ENCODE measurements around the gene AMIGO3. TPM values are rescaled to one million over a fixed set of nuclear protein-coding genes. Genes with fewer than 3 reads are reported as not detected.
"Not testable (repeated sequence)": the region's sequence is repeated elsewhere in the genome, so short reads cannot be mapped to it uniquely, and the experiment has no call there.

AMIGO3 gene
- total RNA-seq, 2 donors from 2014 or later = 0.44 to 1.1 TPM

- Histone ChIP-seq H3K9me3 (no peaks in the 10 kb centered on the region), H3K36me3 (no peaks in the 10 kb centered on the region), H3K4me1 (peaks cover 0 to 8% of the 10 kb centered on the region in 2 donors), H3K27ac (no peak overlapping the region), H3K4me3 (no peak overlapping the region), H3K27me3 (no peaks in the 10 kb centered on the region)
- peak; percentile 5 for DNase-seq (ENCODE audit: low spot score)
- TF ChIP-seq CTCF (IDR thresholded peaks at IDR 0.05) = no peak
These were observed 36.6 kb upstream of the AMIGO3 start for GRCh38 chr3:49756036-49756435.

- H3K27ac ChIP-seq = no peak overlapping the region
- H3K4me3 ChIP-seq = no peak overlapping the region
- H3K9me3 ChIP-seq = no peaks in the 10 kb centered on the region
- peaks cover 0 to 8% of the 10 kb centered on the region in 2 donors for H3K4me1 ChIP-seq
- H3K27me3 ChIP-seq = no peaks in the 10 kb centered on the region
- DNase-seq (ENCODE audit: low spot score) = no peak
- H3K36me3 ChIP-seq = no peaks in the 10 kb centered on the region
- no peak for TF ChIP-seq CTCF (IDR thresholded peaks at IDR 0.05)
These were observed 35.1 kb upstream of the AMIGO3 start for GRCh38 chr3:49754536-49754935.

DNA sequence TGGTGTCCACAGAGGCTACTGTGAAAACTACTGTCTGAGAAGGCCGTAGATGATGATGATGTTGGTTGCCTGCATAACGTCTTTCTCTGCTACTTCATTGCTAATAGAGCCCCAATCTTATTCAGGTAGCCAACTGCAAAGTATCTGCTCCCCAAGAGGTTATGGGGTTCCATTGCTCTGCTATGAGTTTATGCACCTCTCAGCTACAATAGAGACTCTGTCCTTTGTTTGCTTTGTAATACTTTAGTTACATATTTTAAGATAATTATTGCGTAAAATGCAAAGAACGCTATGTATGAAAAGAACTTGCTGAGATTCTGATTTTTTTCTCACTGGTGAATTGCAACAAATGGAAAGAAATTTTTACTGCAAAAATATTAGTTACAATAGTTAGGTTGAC is 32.0 kb upstream of the AMIGO3 start:
- no peak overlapping the region for H3K4me3 ChIP-seq
- no peaks in the 10 kb centered on the region for H3K27me3 ChIP-seq
- H3K9me3 ChIP-seq = no peaks in the 10 kb centered on the region
- TF ChIP-seq CTCF (IDR thresholded peaks at IDR 0.05) = no peak
- no peak for DNase-seq (ENCODE audit: low spot score)
- H3K4me1 ChIP-seq = peaks cover 0 to 8% of the 10 kb centered on the region in 2 donors
- H3K36me3 ChIP-seq = peaks cover 13% of the 10 kb centered on the region
- H3K27ac ChIP-seq = no peak overlapping the region

- H3K36me3 ChIP-seq = peaks cover 20% of the 10 kb centered on the region
- no peak overlapping the region for H3K4me3 ChIP-seq
- peaks cover 0 to 8% of the 10 kb centered on the region in 2 donors for H3K4me1 ChIP-seq
- H3K9me3 ChIP-seq = no peaks in the 10 kb centered on the region
- H3K27ac ChIP-seq = no peak overlapping the region
- no peaks in the 10 kb centered on the region for H3K27me3 ChIP-seq
- DNase-seq (ENCODE audit: low spot score) = peak; percentile 32
- no peak for TF ChIP-seq CTCF (IDR thresholded peaks at IDR 0.05)
These were observed 30.6 kb upstream of the AMIGO3 start for GRCh38 chr3:49750056-49750455.

- peaks cover 20% of the 10 kb centered on the region for H3K36me3 ChIP-seq
- not testable (repeated sequence) for H3K4me3 ChIP-seq, H3K27me3 ChIP-seq, H3K4me1 ChIP-seq, H3K9me3 ChIP-seq, H3K27ac ChIP-seq
- DNase-seq (ENCODE audit: low spot score) = peak; percentile 13
These were observed 29.4 kb upstream of the AMIGO3 start for GRCh38 chr3:49748874-49749273.

DNA sequence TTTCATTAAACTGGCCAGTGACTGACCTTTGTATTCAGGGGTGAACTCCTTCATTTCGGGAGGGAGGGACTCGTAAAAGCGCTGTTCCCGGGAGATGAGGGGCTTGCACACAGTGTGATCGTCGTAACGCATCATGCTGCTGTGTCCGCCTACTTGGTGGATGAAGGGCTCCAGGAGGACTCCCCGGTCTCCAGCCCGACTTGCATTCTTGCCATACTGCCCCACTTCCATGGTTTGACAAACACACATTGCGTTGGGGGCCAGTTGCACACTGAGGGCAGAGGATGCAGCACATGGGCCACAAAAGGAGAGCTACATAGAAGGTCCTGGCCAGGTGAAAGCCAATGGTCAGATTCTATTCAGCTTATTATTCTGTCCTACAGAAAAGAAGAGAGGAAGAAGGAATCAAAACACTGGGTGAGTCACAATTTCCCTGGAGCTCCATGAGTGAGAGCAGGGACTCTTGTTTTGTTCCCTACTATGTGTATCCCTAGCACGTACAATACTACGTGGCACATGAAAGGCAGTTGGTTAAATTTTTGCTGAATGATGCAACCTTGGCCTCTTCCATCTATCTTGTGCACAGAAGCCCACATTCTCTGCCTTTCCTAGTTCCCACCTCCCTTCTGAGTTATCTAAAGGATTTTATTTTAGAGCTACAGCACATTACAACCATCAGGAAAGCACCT is 28.5 kb upstream of the AMIGO3 start:
- H3K9me3 ChIP-seq = no peaks in the 10 kb centered on the region
- H3K36me3 ChIP-seq = peaks cover 20% of the 10 kb centered on the region
- H3K4me1 ChIP-seq = no peaks in the 10 kb centered on the region
- H3K27me3 ChIP-seq = no peaks in the 10 kb centered on the region
- no peak overlapping the region for H3K27ac ChIP-seq
- no peak for TF ChIP-seq CTCF (IDR thresholded peaks at IDR 0.05)
- no peak overlapping the region for H3K4me3 ChIP-seq
- DNase-seq (ENCODE audit: low spot score) = peak; percentile 36

Measured in right atrium auricular region (tissue), 2 donors.